ENCODE data around the gene CLECL1. TPM values are rescaled to one million over a fixed set of nuclear protein-coding genes. Genes with fewer than 3 reads are reported as not detected.

Gene CLECL1
- total RNA-seq, 2 experiments from 2014 or later = 0.44 to 1.7 TPM

DNA sequence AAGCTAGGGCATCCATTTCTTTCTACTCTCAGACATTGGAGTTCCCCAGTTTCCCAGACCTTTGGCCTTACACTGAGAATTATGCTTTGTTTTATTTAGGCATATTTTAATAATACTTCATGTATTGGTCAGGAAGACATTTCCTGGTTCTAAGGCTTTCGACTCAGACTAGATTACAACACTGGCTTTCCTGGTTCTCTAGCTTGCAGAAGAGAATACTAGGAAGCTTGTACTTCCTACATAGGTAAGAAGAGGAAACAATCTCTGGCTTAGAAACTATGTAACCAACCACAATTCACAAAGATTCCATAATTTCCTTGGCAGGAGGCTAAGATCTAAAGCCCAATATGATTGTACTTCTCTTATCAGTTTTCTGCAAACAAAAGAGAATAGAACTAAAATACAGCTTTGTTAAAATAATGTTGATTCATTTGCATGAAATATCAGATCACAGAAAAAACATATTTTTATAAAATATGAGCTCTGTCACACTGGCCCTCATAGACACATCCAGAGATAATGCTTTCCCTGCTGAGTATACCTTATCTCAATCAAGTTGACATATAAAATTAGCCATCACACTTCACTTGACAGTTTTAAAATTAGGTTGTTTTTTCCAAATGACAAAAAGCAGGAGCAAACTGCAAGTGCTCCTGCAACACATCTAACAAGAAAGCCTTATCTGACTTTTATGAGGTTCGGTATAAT is 32.8 kb downstream of the CLECL1 start:
- peaks cover 20% of the 10 kb centered on the region for H3K4me1 ChIP-seq (ENCODE audit: insufficient read depth, low read length)
- Mint-ChIP-seq H3K4me1 (ENCODE audit: low read depth) (peaks cover 79% of the 10 kb centered on the region), H3K9me3 (peaks cover 25% of the 10 kb centered on the region), H3K36me3 (ENCODE audit: low read depth) (peaks cover 56% of the 10 kb centered on the region), H3K27ac (peak overlapping the region; percentile 90), H3K27me3 (no peaks in the 10 kb centered on the region), H3K4me3 (no peak overlapping the region)
- peaks cover 17% of the 10 kb centered on the region for H3K36me3 ChIP-seq (ENCODE audit: insufficient read depth, low read length)
- ATAC-seq (ENCODE audit: poor library complexity) = no peak
- peak overlapping the region in 1 of 2 donors; percentile 4 for H3K27ac ChIP-seq (ENCODE audit: low read depth in 1 of 2, low read length in 2 of 2)
- ChIA-PET POLR2A (interaction anchor here (0.6 to 6.2 kb wide), 15 partner anchors 8 to 58 kb away, joined by 3 to 96 read pairs (median 4); no protein-coding TSS in a partner anchor), CTCF (interaction anchor here (1.2 to 1.6 kb wide), 4 partner anchors 8 to 66 kb away, joined by 4 to 5 read pairs (median 4); no protein-coding TSS in a partner anchor)
- intact Hi-C loops (cut with DNase I, micrococcal nuclease) = no loop called here
- H3K4me3 ChIP-seq (ENCODE audit: low read length) = no peak overlapping the region
- H3K9me3 ChIP-seq (ENCODE audit: control insufficient read depth in 1 of 2, insufficient read depth in 1 of 2, low read length in 2 of 2) = peaks cover 0 to 58% of the 10 kb centered on the region in 2 experiments
- no peak for DNase-seq
- H3K27me3 ChIP-seq (ENCODE audit: control insufficient read depth in 1 of 2, insufficient read depth in 2 of 2, low read length in 2 of 2) = no peaks in the 10 kb centered on the region
- TF ChIP-seq, protein P1, sequence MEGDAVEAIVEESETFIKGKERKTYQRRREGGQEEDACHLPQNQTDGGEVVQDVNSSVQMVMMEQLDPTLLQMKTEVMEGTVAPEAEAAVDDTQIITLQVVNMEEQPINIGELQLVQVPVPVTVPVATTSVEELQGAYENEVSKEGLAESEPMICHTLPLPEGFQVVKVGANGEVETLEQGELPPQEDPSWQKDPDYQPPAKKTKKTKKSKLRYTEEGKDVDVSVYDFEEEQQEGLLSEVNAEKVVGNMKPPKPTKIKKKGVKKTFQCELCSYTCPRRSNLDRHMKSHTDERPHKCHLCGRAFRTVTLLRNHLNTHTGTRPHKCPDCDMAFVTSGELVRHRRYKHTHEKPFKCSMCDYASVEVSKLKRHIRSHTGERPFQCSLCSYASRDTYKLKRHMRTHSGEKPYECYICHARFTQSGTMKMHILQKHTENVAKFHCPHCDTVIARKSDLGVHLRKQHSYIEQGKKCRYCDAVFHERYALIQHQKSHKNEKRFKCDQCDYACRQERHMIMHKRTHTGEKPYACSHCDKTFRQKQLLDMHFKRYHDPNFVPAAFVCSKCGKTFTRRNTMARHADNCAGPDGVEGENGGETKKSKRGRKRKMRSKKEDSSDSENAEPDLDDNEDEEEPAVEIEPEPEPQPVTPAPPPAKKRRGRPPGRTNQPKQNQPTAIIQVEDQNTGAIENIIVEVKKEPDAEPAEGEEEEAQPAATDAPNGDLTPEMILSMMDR (IDR thresholded peaks at IDR 0.05) = no peak

- Histone ChIP-seq H3K9me3 (ENCODE audit: control insufficient read depth in 1 of 2, insufficient read depth in 1 of 2, low read length in 2 of 2) (peaks cover 0 to 64% of the 10 kb centered on the region in 2 experiments), H3K36me3 (ENCODE audit: insufficient read depth, low read length) (peaks cover 24% of the 10 kb centered on the region), H3K4me3 (ENCODE audit: low read length) (no peak overlapping the region), H3K4me1 (ENCODE audit: insufficient read depth, low read length) (peaks cover 20% of the 10 kb centered on the region), H3K27ac (ENCODE audit: low read depth in 1 of 2, low read length in 2 of 2) (no peak overlapping the region), H3K27me3 (ENCODE audit: control insufficient read depth in 1 of 2, insufficient read depth in 2 of 2, low read length in 2 of 2) (no peaks in the 10 kb centered on the region)
- CTCF ChIA-PET = interaction anchor here (1.2 to 1.6 kb wide), 3 partner anchors 9 to 65 kb away, joined by 4 to 5 read pairs (median 4); no protein-coding TSS in a partner anchor
- DNase-seq = no peak
- Mint-ChIP-seq H3K4me3 (no peak overlapping the region), H3K27ac (peak overlapping the region; percentile 90), H3K36me3 (ENCODE audit: low read depth) (peaks cover 63% of the 10 kb centered on the region), H3K9me3 (peaks cover 25% of the 10 kb centered on the region), H3K27me3 (no peaks in the 10 kb centered on the region), H3K4me1 (ENCODE audit: low read depth) (peaks cover 73% of the 10 kb centered on the region)
- POLR2A ChIA-PET = interaction anchor here (0.6 to 6.2 kb wide), 14 partner anchors 9 to 59 kb away, joined by 3 to 96 read pairs (median 4); no protein-coding TSS in a partner anchor
- intact Hi-C loops (cut with DNase I, micrococcal nuclease) = no loop called here
- TF ChIP-seq, protein P1 (IDR thresholded peaks at IDR 0.05) = no peak
- no peak for ATAC-seq (ENCODE audit: poor library complexity)
Observed at GRCh38 chr12:9699269-9699897, 33.5 kb downstream of the CLECL1 start.

DNA sequence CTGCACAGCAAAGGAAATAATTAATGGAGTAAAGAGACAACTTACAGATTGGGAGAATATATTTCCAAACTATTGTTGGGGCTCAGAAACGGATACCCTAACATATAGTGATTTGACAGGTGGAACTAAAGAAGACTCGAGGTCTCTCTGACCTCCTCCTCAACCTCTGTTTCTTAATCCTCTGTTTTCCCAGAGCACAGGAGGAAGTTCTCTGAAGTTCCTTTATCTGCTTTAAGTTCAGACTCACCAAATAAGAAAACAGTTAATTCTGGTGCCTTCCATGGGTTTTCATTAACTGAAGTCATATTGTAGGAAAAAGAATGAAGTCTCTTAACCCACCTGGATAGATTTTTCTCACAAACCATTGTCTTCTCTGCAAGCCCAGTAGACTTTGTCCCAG is 34.2 kb downstream of the CLECL1 start:
- ATAC-seq (ENCODE audit: poor library complexity) (no peak), DNase-seq (no peak)
- ChIA-PET CTCF (interaction anchor here (1.4 to 1.6 kb wide), 2 partner anchors 10 to 65 kb away, joined by 4 to 5 read pairs; no protein-coding TSS in a partner anchor), POLR2A (interaction anchor here (1.0 to 6.2 kb wide), 7 partner anchors 10 to 51 kb away, joined by 4 to 96 read pairs (median 9); no protein-coding TSS in a partner anchor)
- H3K9me3 Mint-ChIP-seq = peaks cover 25% of the 10 kb centered on the region
- peaks cover 0 to 64% of the 10 kb centered on the region in 2 experiments for H3K9me3 ChIP-seq (ENCODE audit: control insufficient read depth in 1 of 2, insufficient read depth in 1 of 2, low read length in 2 of 2)
- H3K4me1 ChIP-seq (ENCODE audit: insufficient read depth, low read length) = peaks cover 20% of the 10 kb centered on the region
- H3K4me3 ChIP-seq (ENCODE audit: low read length) = no peak overlapping the region
- peaks cover 68% of the 10 kb centered on the region for H3K4me1 Mint-ChIP-seq (ENCODE audit: low read depth)
- H3K27me3 Mint-ChIP-seq = no peaks in the 10 kb centered on the region
- peak overlapping the region; percentile 22 for H3K4me3 Mint-ChIP-seq
- no peaks in the 10 kb centered on the region for H3K27me3 ChIP-seq (ENCODE audit: control insufficient read depth in 1 of 2, insufficient read depth in 2 of 2, low read length in 2 of 2)
- TF ChIP-seq, protein P1 (IDR thresholded peaks at IDR 0.05) = no peak
- H3K27ac Mint-ChIP-seq = peak overlapping the region; percentile 90
- peaks cover 31% of the 10 kb centered on the region for H3K36me3 ChIP-seq (ENCODE audit: insufficient read depth, low read length)
- H3K27ac ChIP-seq (ENCODE audit: low read depth in 1 of 2, low read length in 2 of 2) = no peak overlapping the region
- intact Hi-C loops (cut with DNase I, micrococcal nuclease) = no loop called here
- H3K36me3 Mint-ChIP-seq (ENCODE audit: low read depth) = peaks cover 70% of the 10 kb centered on the region

Measured in CD4-positive, alpha-beta T cell (primary cell).